ENCODE measurements around the gene SLX1A.
"Not testable (repeated sequence)": the region's sequence is repeated elsewhere in the genome, so short reads cannot be mapped to it uniquely, and the experiment has no call there.

The SLX1A gene

DNA sequence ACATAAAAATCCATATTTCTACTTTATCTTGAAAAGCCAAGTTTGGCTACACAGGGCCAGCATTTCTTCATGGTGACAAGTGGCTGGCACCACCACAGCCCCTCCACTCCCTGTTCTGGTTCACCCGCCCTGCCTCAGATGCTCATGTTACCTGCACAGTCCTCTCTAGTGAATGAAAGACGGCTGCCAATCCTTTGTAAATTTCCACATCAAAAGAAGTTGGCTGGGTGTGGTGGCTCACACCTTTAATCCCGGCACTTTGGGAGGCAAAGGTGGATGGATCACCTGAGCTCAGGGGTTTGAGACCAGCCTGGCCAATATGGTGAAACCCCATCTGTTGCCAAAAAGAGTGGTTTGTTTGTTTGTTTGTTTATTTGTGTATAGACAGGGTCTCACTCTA is 30.1 kb upstream of the SLX1A start:
- no peaks in the 10 kb centered on the region for H3K36me3 ChIP-seq (ENCODE audit: low read depth)
- no peaks in the 10 kb centered on the region for H3K27me3 ChIP-seq (ENCODE audit: insufficient read depth, poor library complexity, severe bottlenecking)
- no peaks in the 10 kb centered on the region for H3K4me1 ChIP-seq (ENCODE audit: insufficient read depth, poor library complexity, severe bottlenecking)
- H3K9me3 ChIP-seq (ENCODE audit: severe bottlenecking): no peaks in the 10 kb centered on the region
- H3K4me3 ChIP-seq (ENCODE audit: severe bottlenecking): no peak overlapping the region
- H3K27ac ChIP-seq (ENCODE audit: poor library complexity, severe bottlenecking): no peak overlapping the region
- DNase-seq (ENCODE audit: low spot score): no peak
- no peak for TF ChIP-seq CTCF (IDR thresholded peaks at IDR 0.05; ENCODE audit: poor library complexity, severe bottlenecking)
- ATAC-seq (ENCODE audit: low read depth): no peak

DNA sequence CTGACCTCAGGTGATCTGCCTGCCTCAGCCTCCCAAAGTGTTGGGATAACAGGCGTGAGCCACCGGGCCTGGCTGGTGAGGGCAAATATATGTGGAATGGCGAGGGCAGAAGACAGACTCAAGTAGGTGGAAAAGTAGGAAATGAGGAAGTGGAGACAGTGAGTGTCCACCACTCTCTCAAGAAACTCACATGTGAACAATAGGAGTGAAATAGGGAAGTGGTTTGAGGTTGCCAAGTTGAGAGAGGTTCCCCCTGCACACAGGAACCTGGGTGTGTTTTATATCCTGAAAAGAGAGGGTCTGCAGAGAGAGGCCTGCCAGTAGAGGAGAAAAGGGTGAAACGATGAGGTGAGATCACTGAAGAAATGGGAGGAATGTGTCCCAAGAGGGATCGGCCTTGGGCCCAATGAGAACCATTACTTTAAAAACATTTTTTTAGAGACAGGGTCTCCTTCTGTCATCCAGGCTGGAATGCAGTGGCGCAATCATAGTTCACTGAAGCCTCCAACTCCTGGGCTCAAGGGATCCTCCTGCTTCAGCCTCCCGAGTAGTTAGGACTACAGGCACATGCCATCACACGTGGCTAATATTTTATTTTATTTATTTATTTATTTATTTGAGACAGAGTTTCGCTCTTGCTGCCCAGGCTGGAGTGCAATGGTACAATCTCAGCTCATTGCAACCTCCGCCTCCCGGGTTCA is 27.3 kb upstream of the SLX1A start:
- TF ChIP-seq CTCF (IDR thresholded peaks at IDR 0.05; ENCODE audit: poor library complexity, severe bottlenecking): no peak
- no peak for ATAC-seq (ENCODE audit: low read depth)
- DNase-seq (ENCODE audit: low spot score): no peak

DNA sequence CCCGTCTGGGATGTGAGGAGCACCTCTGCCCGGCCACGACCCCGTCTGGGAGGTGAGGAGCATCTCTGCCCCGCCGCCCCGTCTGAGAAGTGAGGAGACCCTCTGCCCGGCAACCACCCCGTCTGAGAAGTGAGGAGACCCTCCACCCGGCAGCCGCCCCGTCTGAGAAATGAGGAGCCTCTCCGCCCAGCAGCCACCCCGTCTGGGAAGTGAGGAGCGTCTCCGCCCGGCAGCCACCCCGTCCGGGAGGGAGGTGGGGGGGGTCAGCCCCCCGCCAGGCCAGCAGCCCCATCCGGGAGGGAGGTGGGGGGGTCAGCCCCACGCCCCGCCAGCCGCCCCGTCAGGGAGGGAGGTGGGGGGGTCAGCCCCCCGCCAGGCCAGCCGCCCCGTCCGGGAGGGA is 24.9 kb upstream of the SLX1A start:
- not testable (repeated sequence) for H3K4me1 ChIP-seq (ENCODE audit: insufficient read depth, poor library complexity, severe bottlenecking); H3K27ac ChIP-seq (ENCODE audit: poor library complexity, severe bottlenecking); H3K36me3 ChIP-seq (ENCODE audit: low read depth); H3K4me3 ChIP-seq (ENCODE audit: severe bottlenecking); H3K27me3 ChIP-seq (ENCODE audit: insufficient read depth, poor library complexity, severe bottlenecking); DNase-seq (ENCODE audit: low spot score); ATAC-seq (ENCODE audit: low read depth); H3K9me3 ChIP-seq (ENCODE audit: severe bottlenecking)

More for the DNA sequence above, 27.3 kb upstream of the SLX1A start:
- no peaks in the 10 kb centered on the region for H3K36me3 ChIP-seq (ENCODE audit: low read depth)
- no peak overlapping the region for H3K4me3 ChIP-seq (ENCODE audit: severe bottlenecking)
- H3K27ac ChIP-seq (ENCODE audit: poor library complexity, severe bottlenecking): no peak overlapping the region
- H3K27me3 ChIP-seq (ENCODE audit: insufficient read depth, poor library complexity, severe bottlenecking): no peaks in the 10 kb centered on the region
- no peaks in the 10 kb centered on the region for H3K4me1 ChIP-seq (ENCODE audit: insufficient read depth, poor library complexity, severe bottlenecking)
- H3K9me3 ChIP-seq (ENCODE audit: severe bottlenecking): no peaks in the 10 kb centered on the region

- ATAC-seq (ENCODE audit: low read depth): not testable (repeated sequence)
Observed at GRCh38 chr16:30169416-30169815, 24.3 kb upstream of the SLX1A start.

GRCh38 chr16:30170145-30170544 is 23.5 kb upstream of the SLX1A start:
- not testable (repeated sequence) for H3K9me3 ChIP-seq (ENCODE audit: severe bottlenecking); DNase-seq (ENCODE audit: low spot score); H3K36me3 ChIP-seq (ENCODE audit: low read depth); H3K4me1 ChIP-seq (ENCODE audit: insufficient read depth, poor library complexity, severe bottlenecking); H3K27me3 ChIP-seq (ENCODE audit: insufficient read depth, poor library complexity, severe bottlenecking); H3K4me3 ChIP-seq (ENCODE audit: severe bottlenecking); H3K27ac ChIP-seq (ENCODE audit: poor library complexity, severe bottlenecking); ATAC-seq (ENCODE audit: low read depth)

More at GRCh38 chr16:30169416-30169815, 24.3 kb upstream of the SLX1A start:
- DNase-seq (ENCODE audit: low spot score); H3K27ac ChIP-seq (ENCODE audit: poor library complexity, severe bottlenecking); H3K4me1 ChIP-seq (ENCODE audit: insufficient read depth, poor library complexity, severe bottlenecking); H3K9me3 ChIP-seq (ENCODE audit: severe bottlenecking); H3K27me3 ChIP-seq (ENCODE audit: insufficient read depth, poor library complexity, severe bottlenecking); H3K36me3 ChIP-seq (ENCODE audit: low read depth); H3K4me3 ChIP-seq (ENCODE audit: severe bottlenecking): not testable (repeated sequence)

DNA sequence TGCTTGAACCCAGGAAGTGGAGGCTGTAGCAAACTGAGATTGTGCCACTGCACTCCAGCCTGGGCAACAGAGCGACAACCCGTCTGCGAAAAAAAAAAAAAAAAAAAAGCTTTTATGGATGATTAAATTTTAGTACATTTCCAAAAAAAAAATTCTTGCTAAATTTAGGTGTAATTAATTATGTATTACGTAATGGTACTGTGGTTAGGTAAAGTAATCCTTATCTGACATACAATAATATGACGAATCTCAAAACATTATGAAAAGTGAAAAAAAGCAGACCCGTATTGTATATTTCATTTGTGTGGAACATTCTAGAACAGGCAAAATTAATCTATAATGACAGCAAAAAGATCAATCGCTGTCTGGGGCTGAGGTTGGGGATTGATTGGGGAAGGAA is 20.6 kb upstream of the SLX1A start:
- Histone ChIP-seq H3K27ac (ENCODE audit: poor library complexity, severe bottlenecking) (no peak overlapping the region), H3K9me3 (ENCODE audit: severe bottlenecking) (no peaks in the 10 kb centered on the region), H3K27me3 (ENCODE audit: insufficient read depth, poor library complexity, severe bottlenecking) (no peaks in the 10 kb centered on the region), H3K4me1 (ENCODE audit: insufficient read depth, poor library complexity, severe bottlenecking) (no peaks in the 10 kb centered on the region), H3K36me3 (ENCODE audit: low read depth) (no peaks in the 10 kb centered on the region), H3K4me3 (ENCODE audit: severe bottlenecking) (no peak overlapping the region)
- DNase-seq (ENCODE audit: low spot score) (no peak), ATAC-seq (ENCODE audit: low read depth) (no peak)
- TF ChIP-seq CTCF (IDR thresholded peaks at IDR 0.05; ENCODE audit: poor library complexity, severe bottlenecking): no peak

DNA sequence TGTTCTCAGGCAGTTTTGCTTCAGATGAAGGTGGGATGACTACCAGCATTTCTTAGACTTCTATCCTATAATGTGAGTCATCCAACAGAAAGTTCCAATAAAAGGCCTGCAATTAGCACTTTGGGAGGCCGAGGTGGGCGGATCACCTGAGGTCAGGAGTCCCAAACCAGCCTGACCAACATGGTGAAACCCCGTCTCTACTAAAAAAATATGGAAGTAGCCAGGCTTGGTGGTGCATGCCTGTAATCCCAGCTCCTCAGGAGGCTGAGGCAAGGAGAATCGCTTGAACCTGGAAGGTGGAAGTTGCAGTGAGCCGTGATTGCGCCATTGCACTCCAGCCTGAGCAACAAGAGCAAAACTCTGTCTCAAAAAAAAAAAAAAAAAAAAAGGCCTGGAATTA is 16.8 kb upstream of the SLX1A start:
- not testable (repeated sequence) for H3K36me3 ChIP-seq (ENCODE audit: low read depth); H3K27ac ChIP-seq (ENCODE audit: poor library complexity, severe bottlenecking); H3K4me3 ChIP-seq (ENCODE audit: severe bottlenecking); H3K27me3 ChIP-seq (ENCODE audit: insufficient read depth, poor library complexity, severe bottlenecking); H3K4me1 ChIP-seq (ENCODE audit: insufficient read depth, poor library complexity, severe bottlenecking); DNase-seq (ENCODE audit: low spot score); H3K9me3 ChIP-seq (ENCODE audit: severe bottlenecking); ATAC-seq (ENCODE audit: low read depth)

All from RWPE2 (cell line).